22Rv1 (cell line): ENCODE data around the gene SH3RF1.

Source experiments
- CTCF ChIP-seq: fragments of 450-650 bp; IDR thresholded peaks from 2 replicates; pipeline ENCODE4 v1.5.1; 2017; ENCODE audit warnings: mild to moderate bottlenecking
- ZFX ChIP-seq: fragments of 450-650 bp; IDR thresholded peaks from 2 replicates; pipeline ENCODE4 v1.6.1; 2017; ENCODE audit warnings: antibody characterized with exemption, borderline replicate concordance

- TF ChIP-seq ZFX: no peak
- no peak for TF ChIP-seq CTCF
Measured at GRCh38 chr4:169108303-169108702, 162.5 kb downstream of the SH3RF1 start.
